HepG2 (cell line): Measurements from ENCODE around the gene FANCL. TPM values are rescaled to one million over a fixed set of nuclear protein-coding genes. Genes with fewer than 3 reads are reported as not detected.
A peak's percentile ranks its signal among the peaks of the same experiment; 100 is the strongest.

Source experiments
- AHR ChIP-seq: IDR thresholded peaks from 2 replicates; pipeline ENCODE4 v1.6.1; 2018; ENCODE audit warnings: missing genetic modification reagents, missing compliant biosample characterization
- ARNT2 ChIP-seq: sonication (generic); formaldehyde crosslinking; IDR thresholded peaks from 2 replicates; pipeline ENCODE4 v1.8.0; 2022; ENCODE audit warnings: mild to moderate bottlenecking, low read depth, missing genetic modification reagents, moderate library complexity
- JUND ChIP-seq: sonication (generic); formaldehyde crosslinking; IDR thresholded peaks from 2 replicates; pipeline ENCODE4 v1.8.0; 2022; ENCODE audit warnings: mild to moderate bottlenecking, missing genetic modification reagents
- MIER3 ChIP-seq: IDR thresholded peaks from 2 replicates; pipeline ENCODE4 v1.6.1; 2016; ENCODE audit warnings: missing compliant biosample characterization, borderline replicate concordance
- NCOA5 ChIP-seq: sonication (generic); formaldehyde crosslinking; IDR thresholded peaks from 2 replicates; pipeline ENCODE4 v1.4.0; 2020; ENCODE audit warnings: missing genetic modification reagents
- NFIB ChIP-seq: sonication (generic); formaldehyde crosslinking; IDR thresholded peaks from 2 replicates; pipeline ENCODE4 v1.9.0; 2021; ENCODE audit warnings: missing genetic modification reagents, mild to moderate bottlenecking, borderline replicate concordance
- NR1H2 ChIP-seq: sonication (generic); formaldehyde crosslinking; IDR thresholded peaks from 2 replicates; pipeline ENCODE4 v1.8.1; 2022; ENCODE audit warnings: low read depth, missing genetic modification reagents, borderline replicate concordance
- RBAK ChIP-seq: sonication (generic); formaldehyde crosslinking; IDR thresholded peaks from 2 replicates; pipeline ENCODE4 v1.5.1; 2020; ENCODE audit warnings: mild to moderate bottlenecking, missing genetic modification reagents
- REL ChIP-seq: sonication (generic); formaldehyde crosslinking; conservative IDR thresholded peaks from 2 replicates; pipeline ENCODE4 v1.8.0; 2022; ENCODE audit warnings: mild to moderate bottlenecking, missing genetic modification reagents, moderate library complexity
- ZBTB21 ChIP-seq: sonication (generic); formaldehyde crosslinking; IDR thresholded peaks from 2 replicates; pipeline ENCODE4 v1.4.0; 2020; ENCODE audit warnings: missing genetic modification reagents
- ZBTB42 ChIP-seq: sonication (generic); formaldehyde crosslinking; IDR thresholded peaks from 2 replicates; pipeline ENCODE4 v1.5.0; 2020; ENCODE audit warnings: mild to moderate bottlenecking, missing genetic modification reagents
- ZNF207 ChIP-seq: fragments of 450-650 bp; IDR thresholded peaks from 2 replicates; pipeline ENCODE4 v1.6.1; 2016; ENCODE audit warnings: antibody characterized with exemption, borderline replicate concordance
- ZNF678 ChIP-seq: sonication (generic); formaldehyde crosslinking; IDR thresholded peaks from 2 replicates; pipeline ENCODE4 v1.4.0; 2020; ENCODE audit warnings: mild to moderate bottlenecking, missing genetic modification reagents
- ZNF713 ChIP-seq: sonication (generic); formaldehyde crosslinking; IDR thresholded peaks from 2 replicates; pipeline ENCODE4 v1.4.0; 2020; ENCODE audit warnings: mild to moderate bottlenecking, missing genetic modification reagents
- polyA plus RNA-seq, 8 experiments: library from polyadenylated mRNA; depleted of rRNA in 3 of 8; stranded (reverse) in 7 of 8; unstranded in 1 of 8; fragments of >200 nt; fragmentation: Illumina TruSeq in 4 of 8; extraction: Trizol in 4 of 8; gene quantifications; 2 replicates each; pipeline versions ENCODE4 v1.2.1 to v1.2.3, GENCODE V29; 2011 to 2016; ENCODE audit warnings: low read depth in 4 of 8, missing spikeins in 1 of 8, mixed read lengths in 1 of 8; ENCODE audit not compliant: insufficient read depth in 1 of 8
- total RNA-seq, 5 experiments: library from RNA; depleted of rRNA; stranded (reverse); fragments of >200 nt; fragmentation: Illumina TruSeq; extraction: Trizol; gene quantifications; 2 replicates each; pipeline ENCODE4 v1.2.3, GENCODE V29; 2016; ENCODE audit warnings: low read depth in 1 of 5
- TF ChIP-seq, protein P1 (sequence below): sonication (generic); formaldehyde crosslinking; IDR thresholded peaks from 2 replicates; pipeline ENCODE4 v1.5.1; 2020; ENCODE audit warnings: mild to moderate bottlenecking, missing genetic modification reagents, borderline replicate concordance
- TF ChIP-seq, protein P2 (sequence below): sonication (generic); formaldehyde crosslinking; IDR thresholded peaks from 2 replicates; pipeline ENCODE4 v1.5.0; 2020; ENCODE audit warnings: missing genetic modification reagents
- TF ChIP-seq, protein P3 (sequence below): sonication (generic); formaldehyde crosslinking; IDR thresholded peaks from 2 replicates; pipeline ENCODE4 v1.4.0; 2020; ENCODE audit warnings: missing genetic modification reagents, low read depth, mild to moderate bottlenecking, borderline replicate concordance
- TF ChIP-seq, protein P4 (sequence below): sonication (generic); formaldehyde crosslinking; conservative IDR thresholded peaks from 2 replicates; pipeline ENCODE4 v1.8.0; 2022; ENCODE audit warnings: mild to moderate bottlenecking, moderate library complexity, missing genetic modification reagents

Gene FANCL
- total and polyA plus RNA-seq, 2 of the 13 experiments (the other 11 are each of a cell fraction or from before 2014, with no cell fraction given) = 40.7 to 66.8 TPM

DNA sequence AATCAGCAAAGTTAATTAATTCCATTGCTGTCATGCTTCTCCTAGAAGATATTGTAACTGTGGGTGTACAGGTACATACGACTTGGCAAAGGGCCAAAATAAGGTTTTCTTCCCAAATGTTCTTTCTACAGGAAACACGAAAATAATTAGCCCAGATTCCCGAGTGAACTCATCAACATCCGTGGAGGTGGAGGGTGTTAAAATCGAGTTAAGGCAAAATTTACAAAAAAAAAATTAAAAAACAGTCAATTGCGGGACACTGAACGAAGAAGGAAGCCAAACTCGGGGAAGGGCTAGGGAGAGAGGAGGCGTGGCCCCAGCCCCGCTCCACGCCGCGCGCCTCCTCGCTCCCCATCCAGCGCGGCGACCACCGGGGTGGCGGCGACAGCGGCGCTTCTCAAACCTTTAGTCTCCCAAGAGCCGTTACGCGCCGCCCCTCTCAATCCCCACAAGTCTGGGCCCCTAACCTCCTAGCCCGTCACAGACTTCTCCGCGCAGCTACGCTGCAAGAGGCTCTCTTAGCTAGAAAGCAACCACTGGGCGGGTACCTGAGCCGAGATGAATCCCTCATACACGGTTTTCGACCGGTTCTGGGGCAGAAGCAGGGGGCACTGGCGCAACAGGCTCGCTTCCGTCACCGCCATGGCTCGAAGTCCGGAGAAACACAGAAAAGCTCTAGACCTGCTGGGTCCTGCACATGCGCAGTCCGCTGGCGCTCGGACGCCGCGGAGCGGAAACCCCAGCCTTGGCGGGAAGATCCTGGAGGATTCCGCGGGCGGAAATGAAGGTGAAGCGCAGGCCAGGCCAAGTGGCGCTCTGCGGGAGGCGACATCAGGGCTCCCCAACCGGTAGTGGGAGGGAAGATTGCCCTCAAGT is at the start of gene FANCL (continued):
- TF ChIP-seq, protein P1, sequence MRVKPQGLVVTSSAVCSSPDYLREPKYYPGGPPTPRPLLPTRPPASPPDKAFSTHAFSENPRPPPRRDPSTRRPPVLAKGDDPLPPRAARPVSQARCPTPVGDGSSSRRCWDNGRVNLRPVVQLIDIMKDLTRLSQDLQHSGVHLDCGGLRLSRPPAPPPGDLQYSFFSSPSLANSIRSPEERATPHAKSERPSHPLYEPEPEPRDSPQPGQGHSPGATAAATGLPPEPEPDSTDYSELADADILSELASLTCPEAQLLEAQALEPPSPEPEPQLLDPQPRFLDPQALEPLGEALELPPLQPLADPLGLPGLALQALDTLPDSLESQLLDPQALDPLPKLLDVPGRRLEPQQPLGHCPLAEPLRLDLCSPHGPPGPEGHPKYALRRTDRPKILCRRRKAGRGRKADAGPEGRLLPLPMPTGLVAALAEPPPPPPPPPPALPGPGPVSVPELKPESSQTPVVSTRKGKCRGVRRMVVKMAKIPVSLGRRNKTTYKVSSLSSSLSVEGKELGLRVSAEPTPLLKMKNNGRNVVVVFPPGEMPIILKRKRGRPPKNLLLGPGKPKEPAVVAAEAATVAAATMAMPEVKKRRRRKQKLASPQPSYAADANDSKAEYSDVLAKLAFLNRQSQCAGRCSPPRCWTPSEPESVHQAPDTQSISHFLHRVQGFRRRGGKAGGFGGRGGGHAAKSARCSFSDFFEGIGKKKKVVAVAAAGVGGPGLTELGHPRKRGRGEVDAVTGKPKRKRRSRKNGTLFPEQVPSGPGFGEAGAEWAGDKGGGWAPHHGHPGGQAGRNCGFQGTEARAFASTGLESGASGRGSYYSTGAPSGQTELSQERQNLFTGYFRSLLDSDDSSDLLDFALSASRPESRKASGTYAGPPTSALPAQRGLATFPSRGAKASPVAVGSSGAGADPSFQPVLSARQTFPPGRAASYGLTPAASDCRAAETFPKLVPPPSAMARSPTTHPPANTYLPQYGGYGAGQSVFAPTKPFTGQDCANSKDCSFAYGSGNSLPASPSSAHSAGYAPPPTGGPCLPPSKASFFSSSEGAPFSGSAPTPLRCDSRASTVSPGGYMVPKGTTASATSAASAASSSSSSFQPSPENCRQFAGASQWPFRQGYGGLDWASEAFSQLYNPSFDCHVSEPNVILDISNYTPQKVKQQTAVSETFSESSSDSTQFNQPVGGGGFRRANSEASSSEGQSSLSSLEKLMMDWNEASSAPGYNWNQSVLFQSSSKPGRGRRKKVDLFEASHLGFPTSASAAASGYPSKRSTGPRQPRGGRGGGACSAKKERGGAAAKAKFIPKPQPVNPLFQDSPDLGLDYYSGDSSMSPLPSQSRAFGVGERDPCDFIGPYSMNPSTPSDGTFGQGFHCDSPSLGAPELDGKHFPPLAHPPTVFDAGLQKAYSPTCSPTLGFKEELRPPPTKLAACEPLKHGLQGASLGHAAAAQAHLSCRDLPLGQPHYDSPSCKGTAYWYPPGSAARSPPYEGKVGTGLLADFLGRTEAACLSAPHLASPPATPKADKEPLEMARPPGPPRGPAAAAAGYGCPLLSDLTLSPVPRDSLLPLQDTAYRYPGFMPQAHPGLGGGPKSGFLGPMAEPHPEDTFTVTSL (CRISPR knock-in tag) = peak; percentile 86
- peak; percentile 94; the same call in 1 of the 2 replicates for TF ChIP-seq NR1H2 (CRISPR knock-in tag)
- peak; percentile 78; the same call in 1 of the 2 replicates for TF ChIP-seq AHR (CRISPR knock-in tag)
- TF ChIP-seq ZNF713 (CRISPR knock-in tag) = peak; percentile 19; the same call in 1 of the 2 replicates
- TF ChIP-seq, protein P2, sequence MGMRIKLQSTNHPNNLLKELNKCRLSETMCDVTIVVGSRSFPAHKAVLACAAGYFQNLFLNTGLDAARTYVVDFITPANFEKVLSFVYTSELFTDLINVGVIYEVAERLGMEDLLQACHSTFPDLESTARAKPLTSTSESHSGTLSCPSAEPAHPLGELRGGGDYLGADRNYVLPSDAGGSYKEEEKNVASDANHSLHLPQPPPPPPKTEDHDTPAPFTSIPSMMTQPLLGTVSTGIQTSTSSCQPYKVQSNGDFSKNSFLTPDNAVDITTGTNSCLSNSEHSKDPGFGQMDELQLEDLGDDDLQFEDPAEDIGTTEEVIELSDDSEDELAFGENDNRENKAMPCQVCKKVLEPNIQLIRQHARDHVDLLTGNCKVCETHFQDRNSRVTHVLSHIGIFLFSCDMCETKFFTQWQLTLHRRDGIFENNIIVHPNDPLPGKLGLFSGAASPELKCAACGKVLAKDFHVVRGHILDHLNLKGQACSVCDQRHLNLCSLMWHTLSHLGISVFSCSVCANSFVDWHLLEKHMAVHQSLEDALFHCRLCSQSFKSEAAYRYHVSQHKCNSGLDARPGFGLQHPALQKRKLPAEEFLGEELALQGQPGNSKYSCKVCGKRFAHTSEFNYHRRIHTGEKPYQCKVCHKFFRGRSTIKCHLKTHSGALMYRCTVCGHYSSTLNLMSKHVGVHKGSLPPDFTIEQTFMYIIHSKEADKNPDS = no peak
- TF ChIP-seq RBAK = peak; percentile 70; the same call in 1 of the 2 replicates
- TF ChIP-seq NCOA5 = no peak
- TF ChIP-seq ZNF207 = no peak
- no peak for TF ChIP-seq NFIB (CRISPR knock-in tag)
- peak; percentile 91 for TF ChIP-seq ZBTB42
- 0 out of 2 replicates have a peak, but pooled peaks have one; percentile 69 for TF ChIP-seq REL (CRISPR knock-in tag)
- TF ChIP-seq MIER3 (CRISPR knock-in tag) = peak; percentile 93
- TF ChIP-seq, protein P3, sequence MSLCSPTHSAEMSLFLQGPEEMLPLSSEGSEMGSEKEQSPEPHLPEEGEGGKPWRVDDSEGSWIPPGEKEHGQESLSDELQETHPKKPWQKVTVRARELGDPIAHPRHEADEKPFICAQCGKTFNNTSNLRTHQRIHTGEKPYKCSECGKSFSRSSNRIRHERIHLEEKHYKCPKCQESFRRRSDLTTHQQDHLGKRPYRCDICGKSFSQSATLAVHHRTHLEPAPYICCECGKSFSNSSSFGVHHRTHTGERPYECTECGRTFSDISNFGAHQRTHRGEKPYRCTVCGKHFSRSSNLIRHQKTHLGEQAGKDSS (CRISPR knock-in tag) = peak; percentile 56; the same call in 1 of the 2 replicates
- TF ChIP-seq ARNT2 (CRISPR knock-in tag) = peak; percentile 99
- no peak for TF ChIP-seq ZBTB21 (CRISPR knock-in tag)
- TF ChIP-seq JUND (CRISPR knock-in tag) = peak; percentile 88; the same call in 1 of the 2 replicates
- TF ChIP-seq, protein P4, sequence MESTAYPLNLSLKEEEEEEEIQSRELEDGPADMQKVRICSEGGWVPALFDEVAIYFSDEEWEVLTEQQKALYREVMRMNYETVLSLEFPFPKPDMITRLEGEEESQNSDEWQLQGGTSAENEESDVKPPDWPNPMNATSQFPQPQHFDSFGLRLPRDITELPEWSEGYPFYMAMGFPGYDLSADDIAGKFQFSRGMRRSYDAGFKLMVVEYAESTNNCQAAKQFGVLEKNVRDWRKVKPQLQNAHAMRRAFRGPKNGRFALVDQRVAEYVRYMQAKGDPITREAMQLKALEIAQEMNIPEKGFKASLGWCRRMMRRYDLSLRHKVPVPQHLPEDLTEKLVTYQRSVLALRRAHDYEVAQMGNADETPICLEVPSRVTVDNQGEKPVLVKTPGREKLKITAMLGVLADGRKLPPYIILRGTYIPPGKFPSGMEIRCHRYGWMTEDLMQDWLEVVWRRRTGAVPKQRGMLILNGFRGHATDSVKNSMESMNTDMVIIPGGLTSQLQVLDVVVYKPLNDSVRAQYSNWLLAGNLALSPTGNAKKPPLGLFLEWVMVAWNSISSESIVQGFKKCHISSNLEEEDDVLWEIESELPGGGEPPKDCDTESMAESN (CRISPR knock-in tag) = peak; percentile 94
- TF ChIP-seq ZNF678 (CRISPR knock-in tag) = peak; percentile 65; the same call in 1 of the 2 replicates
